Measurements from ENCODE around the gene CCT8L2.
"Not testable (repeated sequence)": the region's sequence is repeated elsewhere in the genome, so short reads cannot be mapped to it uniquely, and the experiment has no call there.

The CCT8L2 gene

DNA sequence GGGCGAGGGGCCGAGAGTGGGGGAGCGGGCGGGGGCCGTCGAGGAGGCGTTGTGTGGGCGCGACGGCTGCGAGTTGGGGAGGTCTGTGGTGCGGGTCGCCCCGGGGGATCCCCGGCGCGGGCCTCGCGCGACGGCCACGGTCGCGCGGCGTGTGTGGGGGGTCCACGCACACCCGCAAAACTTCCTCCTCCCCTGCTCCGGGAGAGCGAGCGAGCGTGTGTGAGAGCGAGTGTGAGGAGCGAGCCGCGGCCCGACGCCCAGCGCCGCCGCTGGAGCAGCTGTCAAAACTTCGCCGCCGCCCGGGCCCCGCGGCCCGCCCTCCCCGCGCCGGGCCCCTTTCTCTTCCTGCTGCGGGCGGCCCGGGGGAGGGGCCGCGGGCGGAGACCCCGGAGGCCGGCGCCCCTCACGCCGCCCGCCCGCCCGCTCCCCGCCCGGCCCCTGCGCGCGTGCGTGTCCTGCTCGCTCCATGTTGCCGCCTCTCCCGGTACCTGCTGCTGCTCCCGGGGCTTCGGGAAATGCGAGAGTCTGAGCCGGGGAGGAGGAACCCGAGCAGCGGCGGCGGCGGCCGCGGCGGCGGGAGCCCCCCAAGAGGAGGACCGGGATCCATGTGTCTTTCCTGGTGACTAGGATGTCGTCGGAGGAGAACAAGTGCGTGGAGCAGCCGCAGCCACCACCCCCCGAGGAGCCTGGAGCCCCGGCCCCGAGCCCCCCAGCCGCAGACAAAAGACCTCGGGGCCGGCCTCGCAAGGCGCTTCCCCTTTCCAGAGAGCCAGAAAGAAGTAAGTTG, 9.0 kb upstream of the CCT8L2 start:
- TF ChIP-seq, protein P1, sequence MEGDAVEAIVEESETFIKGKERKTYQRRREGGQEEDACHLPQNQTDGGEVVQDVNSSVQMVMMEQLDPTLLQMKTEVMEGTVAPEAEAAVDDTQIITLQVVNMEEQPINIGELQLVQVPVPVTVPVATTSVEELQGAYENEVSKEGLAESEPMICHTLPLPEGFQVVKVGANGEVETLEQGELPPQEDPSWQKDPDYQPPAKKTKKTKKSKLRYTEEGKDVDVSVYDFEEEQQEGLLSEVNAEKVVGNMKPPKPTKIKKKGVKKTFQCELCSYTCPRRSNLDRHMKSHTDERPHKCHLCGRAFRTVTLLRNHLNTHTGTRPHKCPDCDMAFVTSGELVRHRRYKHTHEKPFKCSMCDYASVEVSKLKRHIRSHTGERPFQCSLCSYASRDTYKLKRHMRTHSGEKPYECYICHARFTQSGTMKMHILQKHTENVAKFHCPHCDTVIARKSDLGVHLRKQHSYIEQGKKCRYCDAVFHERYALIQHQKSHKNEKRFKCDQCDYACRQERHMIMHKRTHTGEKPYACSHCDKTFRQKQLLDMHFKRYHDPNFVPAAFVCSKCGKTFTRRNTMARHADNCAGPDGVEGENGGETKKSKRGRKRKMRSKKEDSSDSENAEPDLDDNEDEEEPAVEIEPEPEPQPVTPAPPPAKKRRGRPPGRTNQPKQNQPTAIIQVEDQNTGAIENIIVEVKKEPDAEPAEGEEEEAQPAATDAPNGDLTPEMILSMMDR (conservative IDR thresholded peaks at IDR 0.05): no peak

DNA sequence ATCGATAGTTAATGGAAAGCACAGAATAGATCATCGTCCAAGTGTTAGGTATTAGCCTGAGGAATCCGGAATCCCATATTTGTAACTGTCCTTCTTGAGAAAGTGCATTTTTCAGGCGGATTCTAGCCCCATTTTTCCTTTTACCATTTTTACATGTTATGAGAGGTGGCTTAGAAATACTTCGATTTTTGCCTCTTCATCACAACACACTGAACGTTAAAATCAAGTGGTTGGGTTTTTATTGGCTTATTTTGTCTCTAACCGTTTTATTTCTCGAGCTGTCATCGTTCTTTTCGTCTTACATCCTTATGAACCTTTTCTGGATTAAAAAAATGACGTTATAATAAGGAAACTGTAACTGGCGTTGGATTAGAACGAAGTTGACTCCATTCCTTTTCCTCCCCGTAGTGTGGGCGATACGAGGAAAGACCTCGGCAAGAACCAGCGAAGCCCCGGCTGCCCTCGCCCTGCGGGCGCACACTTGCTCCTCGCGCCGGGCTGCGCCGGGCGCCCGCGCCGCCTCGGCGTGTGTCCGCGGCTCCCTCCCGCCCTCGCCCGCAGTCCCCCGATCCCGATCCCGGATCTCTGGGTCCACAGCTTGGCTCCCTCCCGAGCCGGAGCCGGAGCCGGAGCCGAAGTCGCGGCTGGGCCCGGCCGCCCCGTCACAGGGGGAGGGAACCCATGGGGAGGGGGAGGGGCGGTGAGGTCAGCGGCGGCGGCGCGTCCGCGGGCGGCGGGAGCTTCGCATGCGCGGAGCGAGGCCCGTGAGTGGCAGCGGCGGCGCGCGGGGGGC, 8.2 kb upstream of the CCT8L2 start:
- not testable (repeated sequence) for H3K27ac ChIP-seq

More for the DNA sequence above, 9.0 kb upstream of the CCT8L2 start:
- no peak overlapping the region for H3K27ac ChIP-seq

DNA sequence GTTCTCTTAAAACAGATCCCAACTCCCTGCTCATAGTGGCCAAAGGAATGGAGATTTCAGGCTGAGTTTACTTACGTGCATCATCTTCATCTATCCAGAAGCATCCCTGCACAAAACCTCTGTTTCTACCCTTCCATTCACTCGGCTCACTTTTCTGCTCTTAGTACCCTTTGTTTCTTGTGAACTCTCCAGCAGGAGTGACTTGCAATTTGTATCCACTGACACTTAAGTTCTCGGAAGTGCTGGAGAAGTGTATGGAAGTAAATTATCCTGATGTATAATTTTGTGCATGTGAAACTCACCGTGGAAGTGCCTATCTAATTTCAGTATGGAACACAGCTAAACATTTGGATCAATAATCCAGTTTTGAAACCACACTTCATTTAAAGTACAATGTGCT, 7.0 kb upstream of the CCT8L2 start:
- H3K27ac ChIP-seq: not testable (repeated sequence)

DNA sequence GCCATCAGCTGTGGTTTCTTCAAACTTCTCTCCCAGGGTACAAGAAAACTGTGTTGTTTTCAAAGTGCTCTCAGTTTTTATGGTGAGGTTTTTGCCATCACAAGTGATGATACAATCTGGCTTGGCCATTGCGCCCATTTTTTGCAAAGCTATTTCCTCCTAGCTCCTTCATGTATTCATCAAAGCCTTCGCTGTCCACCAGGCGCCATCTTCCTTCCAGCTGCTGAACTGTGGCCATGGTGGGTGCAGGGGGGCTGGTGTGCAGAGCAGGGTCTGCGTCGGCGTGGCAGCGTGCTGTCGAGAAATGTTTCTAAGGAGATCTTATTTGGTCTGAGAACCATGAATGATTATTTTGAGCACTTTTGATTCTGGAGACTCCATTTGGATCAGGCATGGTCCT, 2.6 kb upstream of the CCT8L2 start:
- not testable (repeated sequence) for H3K27ac ChIP-seq

DNA sequence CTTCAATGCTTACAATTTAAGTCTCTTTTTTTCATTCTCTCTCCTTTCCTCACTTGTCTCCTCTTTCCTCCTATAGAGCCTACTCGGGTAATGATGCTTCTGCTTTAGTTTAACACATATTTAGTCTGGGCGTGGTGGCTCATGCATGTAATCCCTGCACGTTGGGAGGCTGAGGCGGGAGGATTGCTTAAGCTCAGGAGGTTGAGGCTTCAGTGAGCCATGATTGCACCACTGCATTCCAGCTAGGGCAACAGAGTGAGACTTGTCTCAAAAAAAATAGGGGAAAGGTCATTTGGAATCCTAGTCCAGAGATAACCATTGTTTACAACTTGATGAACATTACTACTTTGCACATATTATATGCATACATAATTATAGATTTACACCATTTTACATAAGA, 1.4 kb upstream of the CCT8L2 start:
- H3K27ac ChIP-seq: no peak overlapping the region
- TF ChIP-seq, protein P1 (conservative IDR thresholded peaks at IDR 0.05): no peak

DNA sequence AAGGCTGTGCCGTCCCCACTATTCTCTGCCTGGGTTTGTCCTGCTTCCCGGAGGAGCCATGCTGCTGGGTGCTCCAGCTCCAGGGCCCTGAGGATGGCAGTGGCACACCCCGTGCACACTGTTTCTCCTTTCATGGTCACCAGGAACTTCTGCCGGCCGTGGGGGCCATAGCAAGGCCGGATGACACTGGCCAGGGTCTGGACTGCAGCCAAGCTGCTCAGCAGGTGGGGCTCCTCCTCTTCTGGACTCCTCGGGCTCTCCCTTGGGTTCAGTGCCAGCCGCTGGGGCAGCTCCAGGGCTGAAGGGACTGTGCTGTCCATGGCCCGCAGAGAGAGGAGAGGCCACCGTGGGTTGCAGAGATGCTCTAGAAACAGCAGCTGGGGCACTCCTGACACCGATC, 379 bp downstream of the CCT8L2 start:
- not testable (repeated sequence) for H3K27ac ChIP-seq

DNA sequence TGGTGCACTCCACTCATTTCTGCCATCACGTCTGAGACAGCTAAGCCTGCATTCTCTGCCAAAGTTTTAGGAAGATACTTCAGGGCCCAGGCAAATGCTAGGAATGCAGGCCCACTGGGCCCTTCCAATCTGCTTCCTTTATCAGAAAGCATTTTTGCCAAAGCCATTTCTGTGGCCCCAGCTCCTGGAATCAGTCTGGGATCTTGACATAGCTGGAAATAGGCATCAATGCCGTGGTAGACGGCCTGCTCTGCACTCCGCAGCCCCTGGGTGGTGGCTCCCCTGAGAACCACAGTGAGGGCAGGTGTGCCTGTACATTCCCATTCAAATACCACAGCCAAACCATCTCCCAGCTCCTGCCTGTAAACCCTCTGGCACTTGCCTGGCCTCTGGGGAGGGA, 1.5 kb downstream of the CCT8L2 start:
- not testable (repeated sequence) for H3K27ac ChIP-seq

DNA sequence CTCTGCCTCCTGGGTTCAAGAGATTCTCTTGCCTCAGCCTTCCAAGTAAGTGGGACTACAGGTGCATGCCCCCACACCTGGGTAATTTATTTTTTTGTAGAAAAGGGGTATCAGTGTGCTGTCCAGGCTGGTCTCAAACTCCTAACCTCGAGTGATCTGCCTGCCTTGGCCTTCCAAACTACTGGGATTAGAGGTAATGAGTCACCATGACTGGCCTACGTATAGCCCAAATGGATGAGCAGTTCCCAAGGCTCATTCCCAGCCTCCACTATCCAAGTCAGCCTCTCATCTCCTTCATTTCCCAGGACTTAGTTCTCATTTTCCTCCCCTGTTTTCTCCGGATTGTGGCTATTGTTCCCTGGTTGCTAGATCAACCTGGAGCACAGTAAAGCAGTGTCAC, 5.6 kb downstream of the CCT8L2 start:
- TF ChIP-seq, protein P1 (conservative IDR thresholded peaks at IDR 0.05): no peak
- no peak overlapping the region for H3K27ac ChIP-seq

DNA sequence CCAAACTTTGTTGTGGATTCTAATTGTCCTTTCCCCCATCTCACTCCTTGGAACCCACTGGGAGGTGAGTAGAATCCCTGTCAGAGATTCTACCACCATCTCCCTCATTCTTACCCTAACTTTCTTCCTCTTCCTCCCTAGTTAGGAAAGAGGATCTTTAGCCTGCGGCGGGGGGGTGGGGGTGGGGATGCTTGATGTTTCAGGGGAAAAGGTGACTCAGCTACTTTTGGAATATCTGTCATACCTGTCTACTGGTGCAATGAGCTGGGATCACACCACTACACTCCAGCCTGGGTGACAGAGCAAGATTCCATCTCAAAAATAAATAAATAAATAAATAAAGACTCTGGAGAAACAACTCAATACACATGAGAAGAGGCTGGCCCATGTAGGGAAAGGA, 6.4 kb downstream of the CCT8L2 start:
- TF ChIP-seq, protein P1 (conservative IDR thresholded peaks at IDR 0.05): no peak
- no peak overlapping the region for H3K27ac ChIP-seq

DNA sequence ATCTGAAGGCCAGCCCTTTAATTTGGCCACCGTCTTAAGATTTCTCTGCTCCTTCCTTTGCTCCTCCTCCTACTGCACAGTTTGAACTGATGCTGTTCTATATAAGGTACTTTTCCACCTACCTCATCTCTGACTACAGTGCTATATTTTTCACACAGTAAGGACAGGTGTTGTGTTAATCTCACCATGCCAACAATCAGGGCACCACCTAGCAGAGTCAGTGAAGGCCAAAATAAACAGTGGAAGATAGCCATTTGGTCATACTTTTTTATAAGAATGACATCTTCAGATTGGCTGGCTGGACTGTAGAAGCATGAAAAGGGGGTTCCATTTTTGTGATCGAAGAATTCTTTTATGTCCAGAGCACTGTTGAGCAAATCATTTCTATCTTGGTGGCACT, 11.7 kb downstream of the CCT8L2 start:
- H3K27ac ChIP-seq: not testable (repeated sequence)

DNA sequence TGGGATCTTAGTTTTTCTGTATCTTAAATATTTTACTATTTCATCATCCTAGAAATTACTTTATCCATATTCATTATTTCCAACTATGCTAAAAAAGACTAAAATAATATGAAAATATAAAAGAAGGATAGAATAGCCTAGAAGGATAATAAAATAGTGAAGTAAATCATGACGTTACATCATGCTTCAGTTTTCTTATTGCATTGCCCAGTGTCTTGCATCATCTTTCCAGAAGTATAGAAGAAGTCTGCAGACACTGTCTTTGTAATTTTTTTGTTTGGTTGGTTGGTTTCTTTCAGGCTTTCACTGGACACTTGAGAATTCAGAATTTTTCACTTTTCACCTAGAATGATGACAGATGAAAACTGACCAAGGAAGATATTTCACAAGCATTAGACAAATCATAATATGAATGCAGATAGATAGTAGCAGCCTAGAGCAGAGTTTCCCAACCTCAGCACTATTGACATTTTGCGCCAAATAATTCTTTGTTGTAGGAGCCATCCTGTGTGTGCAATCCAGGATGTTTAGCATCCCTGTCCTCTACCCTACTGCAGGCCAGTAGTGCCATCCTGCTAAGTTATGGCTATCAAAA, 23.3 kb downstream of the CCT8L2 start:
- H3K27ac ChIP-seq: not testable (repeated sequence)

Measured in VCaP (cell line).